H1 (cell line): Measurements from ENCODE around the gene CTNNBL1. TPM values are rescaled to one million over a fixed set of nuclear protein-coding genes. Genes with fewer than 3 reads are reported as not detected.
A peak's percentile ranks its signal among the peaks of the same experiment; 100 is the strongest.

Source experiments
- CTCF ChIA-PET: fragments of 300-600 bp; sonication (Branson Sonifier 250); formaldehyde crosslinking; loops from one replicate; lab custom pipeline; 2021; ENCODE audit not compliant: partially characterized antibody; lab: Charles Lee
- POLR2A ChIA-PET: fragments of 300-600 bp; sonication (Branson Sonifier 250); formaldehyde crosslinking; loops from one replicate; lab custom pipeline; 2021; ENCODE audit warnings: inconsistent platforms; ENCODE audit not compliant: partially characterized antibody; lab: Charles Lee
- DNase-seq, 2 experiments: peaks; one replicate each; pipeline versions ENCODE4 v3.0.0 to v3.0.0-alpha.2; 2010 to 2022; ENCODE audit warnings: low spot score in 2 of 2, low read depth in 1 of 2, mixed read lengths in 1 of 2
- FAIRE-seq: peaks from 2 replicates; lab custom pipeline; 2011; peaks lifted over from hg19 to GRCh38; lab: Jason Lieb, UNC
- H2AFZ ChIP-seq: 2 replicates; pipeline ENCODE4 v1.8.1; 2012; ENCODE audit warnings: low read length, inconsistent platforms
- H2AK5ac ChIP-seq: 2 replicates; pipeline ENCODE4 v1.6.1; 2013; ENCODE audit warnings: low read depth, low read length
- H2BK120ac ChIP-seq: replicated peaks from 2 replicates; pipeline ENCODE3; 2013; ENCODE audit warnings: low read depth, low read length, inconsistent platforms
- H2BK12ac ChIP-seq: 2 replicates; pipeline ENCODE4 v1.6.1; 2013; ENCODE audit warnings: low read depth, low read length
- H2BK15ac ChIP-seq: 2 replicates; pipeline ENCODE4 v1.6.1; 2013; ENCODE audit warnings: low read length
- H2BK20ac ChIP-seq: 2 replicates; pipeline ENCODE4 v1.6.1; 2013; ENCODE audit warnings: low read length
- H2BK5ac ChIP-seq: 2 replicates; pipeline ENCODE4 v1.6.1; 2013; ENCODE audit warnings: low read depth, low read length
- H3K14ac ChIP-seq: 2 replicates; pipeline ENCODE4 v1.6.1; 2013; ENCODE audit warnings: inconsistent platforms; ENCODE audit not compliant: insufficient read length
- H3K18ac ChIP-seq: 2 replicates; pipeline ENCODE4 v1.6.1; 2013; ENCODE audit warnings: low read length; ENCODE audit errors: extremely low read depth
- H3K23ac ChIP-seq: 2 replicates; pipeline ENCODE4 v1.6.1; 2013; ENCODE audit warnings: inconsistent platforms; ENCODE audit not compliant: insufficient read length
- H3K23me2 ChIP-seq: 2 replicates; pipeline ENCODE4 v1.6.1; 2013; ENCODE audit warnings: low read depth, low read length
- H3K27ac ChIP-seq: 2 replicates; pipeline ENCODE4 v1.6.1; 2011; ENCODE audit warnings: low read depth, low read length, inconsistent platforms
- H3K27me3 ChIP-seq, 4 experiments: replicated peaks in 1 of 4; 1 replicate in 1 of 4; 2 replicates in 3 of 4; pipeline versions ENCODE4 v1.6.1 to v1.8.1; 2011 to 2013; ENCODE audit warnings: low read length in 3 of 4, mild to moderate bottlenecking in 3 of 4, inconsistent platforms in 2 of 4, mixed read lengths in 2 of 4, moderate library complexity in 1 of 4; ENCODE audit not compliant: control insufficient read depth in 3 of 4, insufficient read depth in 3 of 4; ENCODE audit errors: extremely low read depth in 1 of 4
- H3K36me3 ChIP-seq, 4 experiments: 2 replicates each; pipeline versions ENCODE4 v1.6.1 to v1.8.1; 2011 to 2013; ENCODE audit warnings: mild to moderate bottlenecking in 4 of 4, low read length in 3 of 4, moderate library complexity in 2 of 4, control low read depth in 1 of 4, inconsistent platforms in 1 of 4; ENCODE audit not compliant: insufficient read depth in 4 of 4, control insufficient read depth in 2 of 4
- H3K4ac ChIP-seq: replicated peaks from 2 replicates; pipeline ENCODE3; 2013; ENCODE audit warnings: low read length, low read depth, mixed read lengths, inconsistent platforms; ENCODE audit not compliant: insufficient read length
- H3K4me1 ChIP-seq, 4 experiments: replicated peaks in 1 of 4; 1 replicate in 1 of 4; 2 replicates in 3 of 4; pipeline versions ENCODE4 v1.6.1 to v1.8.1; 2011 to 2013; ENCODE audit warnings: low read length in 3 of 4, inconsistent platforms in 2 of 4, mixed read lengths in 1 of 4; ENCODE audit not compliant: insufficient read depth in 4 of 4, control insufficient read depth in 3 of 4
- H3K4me2 ChIP-seq, 2 experiments: 2 replicates each; pipeline versions ENCODE4 v1.6.1 to v1.8.1; 2011 to 2013; ENCODE audit warnings: low read depth in 2 of 2, low read length in 2 of 2, control low read depth in 1 of 2, inconsistent platforms in 1 of 2, mild to moderate bottlenecking in 1 of 2; ENCODE audit not compliant: insufficient read depth in 1 of 2
- H3K4me3 ChIP-seq, 4 experiments: fragments of 200-600, 300-600 bp in 1 of 4; sonication (generic), shearing (Covaris generic), sonication (Bioruptor Twin) in 1 of 4; 2 replicates each; pipeline versions ENCODE4 v1.5.1 to v1.8.1; 2011 to 2016; ENCODE audit warnings: low read length in 4 of 4, low read depth in 3 of 4, control low read depth in 2 of 4, inconsistent platforms in 2 of 4, mild to moderate bottlenecking in 2 of 4, mixed read lengths in 1 of 4, moderate library complexity in 1 of 4; ENCODE audit not compliant: insufficient read depth in 2 of 4; ENCODE audit errors: extremely low read depth in 1 of 4
- H3K56ac ChIP-seq: replicated peaks from 2 replicates; pipeline ENCODE3; 2013; ENCODE audit warnings: low read depth, mild to moderate bottlenecking, mixed read lengths, low read length, inconsistent platforms; ENCODE audit not compliant: insufficient read length
- H3K79me1 ChIP-seq: 2 replicates; pipeline ENCODE4 v1.6.1; 2013; ENCODE audit warnings: low read depth, low read length, control low read depth
- H3K79me2 ChIP-seq, 2 experiments: 2 replicates each; pipeline versions ENCODE4 v1.6.1 to v1.8.1; 2012 to 2013; ENCODE audit warnings: low read length in 2 of 2, mild to moderate bottlenecking in 2 of 2, inconsistent platforms in 1 of 2; ENCODE audit not compliant: insufficient read depth in 2 of 2, control insufficient read depth in 1 of 2
- H3K9ac ChIP-seq, 4 experiments: replicated peaks in 1 of 4; 1 replicate in 1 of 4; 2 replicates in 3 of 4; pipeline versions ENCODE4 v1.6.1 to v1.8.1; 2011 to 2013; ENCODE audit warnings: low read depth in 3 of 4, low read length in 3 of 4, control low read depth in 2 of 4, mild to moderate bottlenecking in 2 of 4, moderate library complexity in 2 of 4, inconsistent platforms in 1 of 4; ENCODE audit errors: extremely low read depth in 1 of 4
- H3K9me3 ChIP-seq, 2 experiments: 2 replicates each; pipeline versions ENCODE4 v1.6.1 to v1.8.1; 2012 to 2013; ENCODE audit warnings: mild to moderate bottlenecking in 2 of 2, moderate library complexity in 2 of 2, control low read depth in 1 of 2, inconsistent platforms in 1 of 2, low read depth in 1 of 2, low read length in 1 of 2, mixed read lengths in 1 of 2; ENCODE audit not compliant: insufficient read depth in 2 of 2
- H4K20me1 ChIP-seq, 2 experiments: replicated peaks in 1 of 2; 2 replicates each; pipeline versions ENCODE3 to v1.8.1; 2011 to 2013; ENCODE audit warnings: inconsistent platforms in 2 of 2, low read length in 2 of 2, mild to moderate bottlenecking in 1 of 2; ENCODE audit not compliant: insufficient read depth in 2 of 2, control insufficient read depth in 1 of 2
- H4K5ac ChIP-seq: 2 replicates; pipeline ENCODE4 v1.6.1; 2013; ENCODE audit warnings: low read length, low read depth, mixed read lengths, inconsistent platforms; ENCODE audit not compliant: insufficient read length
- H4K8ac ChIP-seq: 2 replicates; pipeline ENCODE4 v1.8.0; 2013; ENCODE audit warnings: mild to moderate bottlenecking, moderate library complexity, low read length, inconsistent platforms; ENCODE audit not compliant: insufficient read depth; ENCODE audit errors: extremely low read depth
- H4K91ac ChIP-seq: replicated peaks from 2 replicates; pipeline ENCODE3; 2013; ENCODE audit warnings: low read length, mixed read lengths, inconsistent platforms; ENCODE audit not compliant: insufficient read length
- EGR1 ChIP-seq: IDR thresholded peaks from 2 replicates; pipeline ENCODE4 v1.6.1; 2011; ENCODE audit warnings: low read depth, low read length, borderline replicate concordance
- POLR2A ChIP-seq, 2 experiments: IDR thresholded peaks; 1 replicate in 1 of 2; 2 replicates in 1 of 2; pipeline ENCODE4 v1.6.1; 2011; ENCODE audit warnings: low read depth in 2 of 2, low read length in 2 of 2, mild to moderate bottlenecking in 2 of 2; ENCODE audit errors: control extremely low read depth in 1 of 2
- SAP30 ChIP-seq: fragments of 300-600 bp; sonication (generic); IDR thresholded peaks from 2 replicates; pipeline ENCODE4 v1.7.1; 2012; ENCODE audit warnings: low read length, moderate library complexity, mild to moderate bottlenecking, inconsistent platforms; ENCODE audit not compliant: insufficient read depth, insufficient replicate concordance
- SIRT6 ChIP-seq: IDR thresholded peaks from one replicate; pipeline ENCODE4 v1.7.1; 2012; ENCODE audit warnings: low read length, inconsistent platforms
- WGBS, 2 experiments: shearing (Covaris generic) in 1 of 2; methylation state at CpG; one replicate each; pipeline versions ENCODE4 v1.1.6 to v1.1.7; 2013 to 2015; ENCODE audit warnings: low lambda C conversion rate in 2 of 2, mixed read lengths in 2 of 2, inconsistent platforms in 1 of 2, low coverage in 1 of 2, missing lambda C conversion rate in 1 of 2; ENCODE audit not compliant: insufficient replicate concordance in 2 of 2, insufficient coverage in 1 of 2, insufficient read length in 1 of 2; ENCODE audit errors: extremely low coverage in 1 of 2, missing lambda C conversion rate in 1 of 2; 5-methylcytosine and 5-hydroxymethylcytosine counted together
- polyA plus RNA-seq, 7 experiments: library from polyadenylated mRNA; depleted of rRNA in 3 of 7; stranded (reverse) in 5 of 7; unstranded in 2 of 7; fragments of >200 nt in 5 of 7; fragments of 200-250 nt in 2 of 7; gene quantifications; 1 replicate in 5 of 7; 2 replicates in 1 of 7; 4 replicates in 1 of 7; pipeline versions ENCODE4 v1.2.1 to v1.2.3, GENCODE V29; 2011 to 2013; ENCODE audit warnings: missing spikeins in 2 of 7, mixed read lengths in 2 of 7
- total RNA-seq: library from RNA; stranded (reverse); fragmentation: NEBNext Ultra II Directional; extraction: Animal tissue kit (Norgen Biotek cat#: 25700); gene quantifications from 2 replicates; pipeline ENCODE4 v1.2.1, GENCODE V29; 2021

The CTNNBL1 gene
- total and polyA plus RNA-seq, 2 of the 8 experiments (the other 6 are each of a cell fraction or from before 2014, with no cell fraction given), result 19.6 to 81.6 TPM

DNA sequence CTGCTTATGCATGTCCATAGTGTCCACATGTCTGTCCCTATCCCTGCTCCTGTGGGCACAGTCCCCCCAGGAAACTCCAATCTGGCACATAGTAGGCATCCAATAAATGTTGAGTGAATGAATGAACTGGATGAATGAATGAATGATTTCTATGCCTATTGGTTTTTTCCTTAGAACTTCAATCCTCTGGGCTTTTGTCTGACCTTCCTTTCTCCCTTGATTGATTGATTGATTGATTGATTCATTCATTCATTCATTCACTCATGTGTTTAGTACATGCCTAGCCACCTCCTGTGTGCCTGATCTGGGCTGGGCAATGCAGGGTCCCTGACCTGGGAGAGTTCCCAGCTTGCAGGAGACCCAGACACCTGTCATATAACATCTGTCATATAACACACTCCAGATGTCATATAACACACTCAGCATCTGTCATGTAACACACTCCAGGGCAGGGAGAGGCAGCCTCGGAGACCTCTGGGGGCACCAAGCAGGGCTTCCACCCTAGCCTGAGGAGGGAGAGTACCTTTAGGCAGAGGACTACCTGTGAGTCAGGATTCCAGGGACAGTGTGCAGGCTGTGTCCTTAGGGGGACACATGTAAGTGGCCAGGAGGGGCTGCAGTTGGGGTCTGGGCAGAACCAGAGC lies 227.0 kb downstream of the CTNNBL1 start:
- ChIA-PET CTCF (interaction anchor here (0.9 to 4.8 kb wide), 3 partner anchors 8 to 59 kb away, joined by 4 to 21 read pairs (median 5); partner anchors contain the start of gene VSTM2L), POLR2A (interaction anchor here (1.0 kb wide), 1 partner anchor 327 kb away, joined by 3 read pairs; no protein-coding TSS in a partner anchor)
- Histone ChIP-seq H3K36me3 (no peaks in the 10 kb centered on the region), H2BK12ac (no peak overlapping the region), H2AFZ (no peak overlapping the region), H3K23me2 (peaks cover 3% of the 10 kb centered on the region; the same call in 1 of the 2 replicates), H3K4me3 (no peak overlapping the region), H4K8ac (no peak overlapping the region), H2AK5ac (no peak overlapping the region; the same call in 1 of the 2 replicates), H3K27ac (no peak overlapping the region), H3K4ac (no peak overlapping the region), H3K4me1 (peaks cover 6 to 19% (median 8%) of the 10 kb centered on the region in 4 experiments), H2BK120ac (no peak overlapping the region), H4K91ac (no peak overlapping the region), H3K56ac (no peak overlapping the region), H3K18ac (no peak overlapping the region), H3K9me3 (no peaks in the 10 kb centered on the region), H2BK15ac (no peak overlapping the region), H2BK5ac (no peak overlapping the region), H4K20me1 (peaks cover 0 to 1% of the 10 kb centered on the region in 2 experiments), H3K79me2 (no peaks in the 10 kb centered on the region), H3K79me1 (no peaks in the 10 kb centered on the region), H3K23ac (no peak overlapping the region), H3K14ac (no peak overlapping the region), H4K5ac (no peak overlapping the region), H3K27me3 (no peaks in the 10 kb centered on the region; a peak in 2 of 7 replicates), H3K9ac (no peak overlapping the region), H3K4me2 (no peak overlapping the region), H2BK20ac (peak overlapping the region; percentile 32; the same call in 1 of the 2 replicates)
- TF ChIP-seq SAP30 (no peak), EGR1 (no peak), POLR2A (IDR thresholded peaks at IDR 0.05; ENCODE audit: control extremely low read depth in 1 of 2, low read depth in 2 of 2, low read length in 2 of 2) (no peak), SIRT6 (no peak)
- WGBS, 2 experiments, result 91% methylated on average over 1 of the region's 1 CpG; no CpG with 5 or more reads in 1 of the 2 experiments
- DNase-seq (no peak), FAIRE-seq (no peak)
